DND-41 (cell line): ENCODE results near the gene FITM1.

Experiments
- ATAC-seq: fragments of 200-7000 bp; cut with Tn5 transposase; 3 replicates; pipeline ENCODE4 v1.9.1; 2021; ENCODE audit warnings: low read depth; ENCODE audit not compliant: insufficient read depth
- DNase-seq: peaks from one replicate; pipeline ENCODE4 v3.0.0-alpha.2; 2020
- H2AFZ ChIP-seq: 2 replicates; pipeline ENCODE4 v1.6.0; 2012; ENCODE audit warnings: low read depth, low read length
- H3K27ac ChIP-seq: 2 replicates; pipeline ENCODE4 v1.5.1; 2012; ENCODE audit warnings: low read length, inconsistent platforms
- H3K27me3 ChIP-seq: fragments of 200-600 bp; sonication (generic); 2 replicates; pipeline ENCODE4 v1.6.0; 2012; ENCODE audit warnings: low read length, mild to moderate bottlenecking, inconsistent platforms; ENCODE audit not compliant: insufficient read depth, poor library complexity
- H3K36me3 ChIP-seq: 2 replicates; pipeline ENCODE4 v1.5.1; 2012; ENCODE audit warnings: low read length, inconsistent platforms; ENCODE audit not compliant: insufficient read depth
- H3K4me1 ChIP-seq: 2 replicates; pipeline ENCODE4 v1.5.1; 2012; ENCODE audit warnings: mild to moderate bottlenecking, low read length; ENCODE audit not compliant: insufficient read depth
- H3K4me2 ChIP-seq: 2 replicates; pipeline ENCODE4 v1.6.0; 2012; ENCODE audit warnings: mild to moderate bottlenecking, moderate library complexity, low read length, inconsistent platforms; ENCODE audit not compliant: insufficient read depth
- H3K4me3 ChIP-seq, 2 experiments: fragments of 200-600 bp in 1 of 2; shearing (Covaris generic) in 1 of 2; 2 replicates each; pipeline ENCODE4 v1.5.1; 2012 to 2016; ENCODE audit warnings: inconsistent platforms in 2 of 2, low read length in 2 of 2, mild to moderate bottlenecking in 2 of 2, low read depth in 1 of 2, moderate library complexity in 1 of 2
- H3K79me2 ChIP-seq: 2 replicates; pipeline ENCODE4 v1.6.0; 2012; ENCODE audit warnings: low read length, inconsistent platforms; ENCODE audit not compliant: insufficient read depth
- H3K9ac ChIP-seq: 2 replicates; pipeline ENCODE4 v1.6.0; 2012; ENCODE audit warnings: low read depth, mild to moderate bottlenecking, inconsistent platforms, low read length, moderate library complexity
- H3K9me3 ChIP-seq: 2 replicates; pipeline ENCODE4 v1.5.1; 2012; ENCODE audit warnings: low read length, moderate library complexity, mild to moderate bottlenecking, inconsistent platforms; ENCODE audit not compliant: insufficient read depth, severe bottlenecking
- H4K20me1 ChIP-seq: 2 replicates; pipeline ENCODE4 v1.6.0; 2012; ENCODE audit warnings: low read length; ENCODE audit not compliant: insufficient read depth
- CTCF ChIP-seq: IDR thresholded peaks from 2 replicates; pipeline ENCODE4 v1.5.1; 2012; ENCODE audit warnings: borderline replicate concordance, low read length, moderate library complexity, mild to moderate bottlenecking; ENCODE audit not compliant: poor library complexity, severe bottlenecking; ENCODE audit errors: extremely low read depth
- EZH2 ChIP-seq: IDR thresholded peaks from 3 replicates; pipeline ENCODE4 v1.6.1; 2012; ENCODE audit warnings: borderline replicate concordance, low read depth, mild to moderate bottlenecking, moderate library complexity, low read length, inconsistent platforms; ENCODE audit not compliant: severe bottlenecking

The FITM1 gene

DNA sequence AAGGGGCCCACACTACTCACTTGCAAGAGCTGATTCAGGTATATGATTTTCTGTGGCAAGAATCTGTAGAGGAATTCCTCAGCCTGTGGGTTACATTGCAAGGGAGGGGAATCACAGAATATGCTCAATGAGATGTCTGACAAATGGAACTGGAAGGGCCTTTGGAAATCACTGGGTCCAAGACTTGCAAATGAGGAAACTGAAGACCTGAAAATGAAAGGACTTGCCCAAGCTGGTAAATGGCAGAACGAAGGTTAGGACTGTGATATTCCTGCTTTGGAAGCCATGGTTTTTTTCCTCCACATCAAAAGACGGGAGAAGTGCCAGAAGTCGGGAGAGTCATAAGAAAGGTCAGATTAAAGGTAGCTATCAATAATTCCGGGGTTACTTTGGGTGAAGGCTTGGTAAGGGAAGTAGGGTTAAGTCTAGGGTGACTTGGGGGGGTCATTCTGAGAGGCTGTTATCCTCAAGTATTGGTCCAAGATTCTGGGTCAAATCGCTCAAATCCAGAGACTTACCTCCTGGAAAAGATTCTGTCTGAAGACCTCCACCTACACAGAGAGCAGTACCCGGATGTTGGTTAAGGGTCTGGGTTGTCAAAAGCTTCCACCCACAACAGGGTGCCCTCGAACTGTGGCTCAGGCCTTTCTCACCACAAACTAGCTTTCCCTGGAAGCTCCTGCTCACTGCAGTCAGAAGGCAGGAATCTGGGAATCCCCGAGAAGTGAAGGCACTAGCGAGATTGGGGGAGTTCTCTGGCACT is 15.4 kb downstream of the FITM1 start:
- Histone ChIP-seq H3K27me3 (no peaks in the 10 kb centered on the region), H3K9me3 (no peaks in the 10 kb centered on the region), H3K9ac (peak overlapping the region; percentile 81), H3K4me2 (peak overlapping the region; percentile 93), H2AFZ (peak overlapping the region; percentile 80), H3K4me3 (peak overlapping the region; percentile 67 to 76), H3K36me3 (peaks cover 60% of the 10 kb centered on the region), H3K27ac (peak overlapping the region; percentile 92), H3K4me1 (peaks cover 67% of the 10 kb centered on the region), H4K20me1 (peaks cover 28% of the 10 kb centered on the region), H3K79me2 (peaks cover 58% of the 10 kb centered on the region)
- no peak for TF ChIP-seq CTCF
- no peak for TF ChIP-seq EZH2
- no peak for ATAC-seq
- DNase-seq, result no peak

- peak within 1 kb of the TSS; percentile 81 for H2AFZ ChIP-seq
- H3K9ac ChIP-seq, result peak within 1 kb of the TSS; percentile 81
- H3K36me3 ChIP-seq, result peaks cover 63% of the 10 kb centered on the region
- peaks cover 67% of the 10 kb centered on the region for H3K4me1 ChIP-seq
- peaks cover 28% of the 10 kb centered on the region for H4K20me1 ChIP-seq
- TF ChIP-seq CTCF (no peak), EZH2 (no peak)
- DNase-seq (peak; percentile 97), ATAC-seq (peak; percentile 73)
- H3K27ac ChIP-seq, result peak within 1 kb of the TSS; percentile 92
- peak within 1 kb of the TSS; percentile 67 to 76 for H3K4me3 ChIP-seq
- peaks cover 54% of the 10 kb centered on the region for H3K79me2 ChIP-seq
- H3K27me3 ChIP-seq, result no peaks in the 10 kb centered on the region
- H3K9me3 ChIP-seq, result no peaks in the 10 kb centered on the region
- peak within 1 kb of the TSS; percentile 93 for H3K4me2 ChIP-seq
Measured at GRCh38 chr14:24146453-24146977, 16.1 kb downstream of the FITM1 start, which contains the start of gene PSME2. TSS of gene PSME2 (minus strand) at chr14:24146610. CDS start at chr14:24146581, 29 bp downstream.

DNA sequence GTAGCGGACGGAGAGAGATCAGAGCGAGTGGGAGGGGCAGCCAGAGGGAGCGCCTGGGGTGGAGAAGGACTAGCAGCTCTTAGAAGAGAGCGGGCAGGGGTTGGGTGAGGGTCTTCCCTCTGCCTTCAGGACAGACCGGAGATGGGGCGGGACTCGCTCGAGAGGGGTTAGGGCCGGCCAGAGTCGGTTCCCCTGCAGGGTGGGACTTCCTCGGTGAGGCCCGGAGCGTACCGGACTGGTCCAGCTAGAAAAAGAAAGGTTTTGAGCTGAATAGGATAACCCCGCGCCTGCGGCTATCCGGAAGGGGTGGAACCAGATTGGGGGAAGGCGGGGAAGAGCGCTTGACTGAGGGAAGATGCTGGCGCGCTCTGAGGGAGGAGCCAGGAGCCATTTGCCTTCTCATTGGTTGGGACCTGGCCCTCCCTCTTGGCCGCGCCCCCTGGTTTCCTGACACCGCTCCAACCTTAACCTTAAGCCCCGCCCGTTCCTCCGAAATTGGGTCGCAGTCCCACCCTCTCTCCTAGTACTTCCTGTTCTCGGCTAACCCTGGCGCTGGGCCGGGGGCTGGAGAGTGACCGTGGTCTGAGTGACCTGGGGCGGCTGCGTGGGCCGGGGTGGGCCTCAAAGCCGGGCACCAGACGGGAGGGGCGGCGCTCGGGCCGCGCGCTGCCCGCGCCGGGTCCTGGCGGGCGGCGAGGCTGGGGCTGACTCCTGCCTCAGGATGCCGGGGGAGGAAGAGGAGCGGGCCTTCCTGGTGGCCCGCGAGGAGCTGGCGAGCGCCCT is 16.7 kb downstream of the FITM1 start, which contains the start of gene RNF31:
TSS of gene RNF31 (plus strand) at position 521 of the 783 bp plus-strand sequence. CDS start at position 722, 201 bp downstream.
- Histone ChIP-seq H3K36me3 (peaks cover 70% of the 10 kb centered on the region), H3K4me3 (peak within 1 kb of the TSS; percentile 67 to 76), H2AFZ (peak within 1 kb of the TSS; percentile 81), H3K9ac (peak within 1 kb of the TSS; percentile 81), H3K27me3 (no peaks in the 10 kb centered on the region), H3K4me1 (peaks cover 62% of the 10 kb centered on the region), H3K4me2 (peak within 1 kb of the TSS; percentile 93), H3K9me3 (no peaks in the 10 kb centered on the region), H3K79me2 (peaks cover 54% of the 10 kb centered on the region), H3K27ac (peak within 1 kb of the TSS; percentile 92), H4K20me1 (peaks cover 28% of the 10 kb centered on the region)
- ATAC-seq, result peak; percentile 85
- peak; percentile 99 for DNase-seq
- no peak for TF ChIP-seq CTCF
- TF ChIP-seq EZH2, result no peak
